B cell (primary cell): ENCODE results near the gene SLC44A2.

Experiments
- EZH2 ChIP-seq: IDR thresholded peaks from 2 replicates; pipeline ENCODE4 v1.6.1; 2012; ENCODE audit warnings: borderline replicate concordance, low read depth, mild to moderate bottlenecking, moderate library complexity, low read length; ENCODE audit not compliant: insufficient read depth, poor library complexity, severe bottlenecking
- TF ChIP-seq, protein P1 (sequence below): fragments of 200-600 bp; IDR thresholded peaks from one replicate; pipeline ENCODE4 v1.8.0; 2022; ENCODE audit warnings: antibody characterized with exemption, mild to moderate bottlenecking

DNA sequence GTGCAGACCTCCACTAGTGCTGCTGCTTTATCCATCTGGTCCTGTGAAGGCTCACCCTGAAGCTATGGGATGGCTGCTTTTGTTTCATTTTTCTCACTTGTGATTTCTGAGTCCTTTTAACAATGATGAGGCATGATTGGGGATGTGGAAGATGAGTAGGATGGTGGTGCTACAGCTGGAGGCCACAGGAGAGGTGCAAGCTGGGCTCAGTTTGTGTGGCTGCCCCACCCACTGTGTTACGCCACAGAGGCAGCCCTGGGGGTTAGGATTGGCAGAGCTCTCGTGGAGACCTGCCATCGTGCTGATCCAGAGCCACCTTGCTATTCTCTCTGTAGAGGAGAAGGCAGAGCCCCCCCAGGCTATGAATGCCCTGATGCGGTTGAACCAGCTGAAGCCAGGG, 56.3 kb downstream of the SLC44A2 start:
- TF ChIP-seq, protein P1, sequence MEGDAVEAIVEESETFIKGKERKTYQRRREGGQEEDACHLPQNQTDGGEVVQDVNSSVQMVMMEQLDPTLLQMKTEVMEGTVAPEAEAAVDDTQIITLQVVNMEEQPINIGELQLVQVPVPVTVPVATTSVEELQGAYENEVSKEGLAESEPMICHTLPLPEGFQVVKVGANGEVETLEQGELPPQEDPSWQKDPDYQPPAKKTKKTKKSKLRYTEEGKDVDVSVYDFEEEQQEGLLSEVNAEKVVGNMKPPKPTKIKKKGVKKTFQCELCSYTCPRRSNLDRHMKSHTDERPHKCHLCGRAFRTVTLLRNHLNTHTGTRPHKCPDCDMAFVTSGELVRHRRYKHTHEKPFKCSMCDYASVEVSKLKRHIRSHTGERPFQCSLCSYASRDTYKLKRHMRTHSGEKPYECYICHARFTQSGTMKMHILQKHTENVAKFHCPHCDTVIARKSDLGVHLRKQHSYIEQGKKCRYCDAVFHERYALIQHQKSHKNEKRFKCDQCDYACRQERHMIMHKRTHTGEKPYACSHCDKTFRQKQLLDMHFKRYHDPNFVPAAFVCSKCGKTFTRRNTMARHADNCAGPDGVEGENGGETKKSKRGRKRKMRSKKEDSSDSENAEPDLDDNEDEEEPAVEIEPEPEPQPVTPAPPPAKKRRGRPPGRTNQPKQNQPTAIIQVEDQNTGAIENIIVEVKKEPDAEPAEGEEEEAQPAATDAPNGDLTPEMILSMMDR: no peak
- TF ChIP-seq EZH2: no peak
